AG08395 (cell line): ENCODE measurements around the gene GLYATL1.

Source experiments
- DNase-seq: peaks from one replicate; pipeline ENCODE4 v3.0.0; 2012; ENCODE audit warnings: mixed read lengths, low spot score

The GLYATL1 gene

GRCh38 chr11:58927393-58928106 lies 11.7 kb upstream of the GLYATL1 start:
- no peak for DNase-seq

- no peak for DNase-seq
Observed at GRCh38 chr11:58928107-58928499, 11.2 kb upstream of the GLYATL1 start.

GRCh38 chr11:58928691-58929090 lies 10.6 kb upstream of the GLYATL1 start:
- DNase-seq = no peak

- no peak for DNase-seq
Observed at GRCh38 chr11:58930926-58931325, 8.4 kb upstream of the GLYATL1 start.

- DNase-seq = no peak
Observed at GRCh38 chr11:58933661-58934060, 5.6 kb upstream of the GLYATL1 start.

GRCh38 chr11:58934945-58935513 lies 4.3 kb upstream of the GLYATL1 start:
- DNase-seq = no peak

GRCh38 chr11:58938398-58938797 lies 890 bp upstream of the GLYATL1 start:
- DNase-seq = no peak

- no peak for DNase-seq
Observed at GRCh38 chr11:58940028-58940427, 740 bp downstream of the GLYATL1 start.

- DNase-seq = no peak
Observed at GRCh38 chr11:58941838-58942237, 2.5 kb downstream of the GLYATL1 start.

- DNase-seq = no peak
Observed at GRCh38 chr11:58945663-58946062, 6.4 kb downstream of the GLYATL1 start.

- no peak for DNase-seq
Observed at GRCh38 chr11:58949184-58949583, 9.9 kb downstream of the GLYATL1 start.

GRCh38 chr11:58957922-58958321 lies 18.6 kb downstream of the GLYATL1 start:
- DNase-seq = no peak

- no peak for DNase-seq
Observed at GRCh38 chr11:58958500-58958899, 19.2 kb downstream of the GLYATL1 start.

- DNase-seq = peak; percentile 7
Observed at GRCh38 chr11:58963551-58964104, 24.3 kb downstream of the GLYATL1 start.

- peak; percentile 31 for DNase-seq
Observed at GRCh38 chr11:58965246-58965985, 26.1 kb downstream of the GLYATL1 start.

- DNase-seq = no peak
Observed at GRCh38 chr11:58968251-58968711, 29.0 kb downstream of the GLYATL1 start.

GRCh38 chr11:58977470-58977869 lies 38.2 kb downstream of the GLYATL1 start:
- no peak for DNase-seq

GRCh38 chr11:58979222-58979621 lies 39.9 kb downstream of the GLYATL1 start:
- DNase-seq = no peak

GRCh38 chr11:58980159-58980843 lies 41.0 kb downstream of the GLYATL1 start:
- no peak for DNase-seq

GRCh38 chr11:58992489-58992888 lies 53.2 kb downstream of the GLYATL1 start:
- DNase-seq = no peak

- no peak for DNase-seq
Observed at GRCh38 chr11:58994171-58994570, 54.9 kb downstream of the GLYATL1 start.
